Fibroblast of skin of scalp (primary cell): ENCODE measurements around the gene CBS.
"Not testable (repeated sequence)": the region's sequence is repeated elsewhere in the genome, so short reads cannot be mapped to it uniquely, and the experiment has no call there.

Source experiments
- DNase-seq: peaks from one replicate; pipeline ENCODE4 v3.0.0-alpha.2; 2013

Gene CBS

DNA sequence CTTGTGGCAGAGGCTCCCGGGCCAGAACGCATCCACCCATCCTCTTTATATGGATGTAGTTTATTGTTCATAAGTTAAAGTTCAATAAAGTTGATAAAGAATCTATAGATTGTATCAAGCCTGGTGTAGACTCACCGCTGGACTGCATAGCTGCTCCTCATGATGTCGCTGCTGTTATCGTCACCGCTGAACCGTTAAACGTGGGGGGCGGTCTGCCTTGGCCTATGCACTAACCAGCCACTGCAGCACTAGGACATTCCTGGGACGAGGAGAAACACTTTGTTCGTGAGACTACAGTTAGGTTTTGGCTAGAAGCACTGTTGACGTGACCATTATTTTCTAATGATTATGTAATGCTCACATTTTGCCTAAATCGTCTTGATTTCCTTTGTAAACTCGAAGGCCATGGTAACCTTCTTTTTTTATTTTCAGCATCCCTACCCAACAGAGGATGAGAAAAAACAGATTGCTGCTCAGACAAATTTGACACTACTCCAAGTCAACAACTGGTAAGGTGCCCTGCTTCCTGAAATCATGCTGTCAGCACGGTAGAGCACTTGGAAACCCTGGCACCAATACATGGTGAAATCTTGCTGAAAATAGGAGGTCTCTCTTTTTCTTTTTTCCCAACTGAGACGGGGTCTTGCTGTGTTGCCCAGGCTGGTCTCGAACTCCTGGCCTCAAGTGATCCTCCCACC is 51.0 kb downstream of the CBS start:
- no peak for DNase-seq

DNA sequence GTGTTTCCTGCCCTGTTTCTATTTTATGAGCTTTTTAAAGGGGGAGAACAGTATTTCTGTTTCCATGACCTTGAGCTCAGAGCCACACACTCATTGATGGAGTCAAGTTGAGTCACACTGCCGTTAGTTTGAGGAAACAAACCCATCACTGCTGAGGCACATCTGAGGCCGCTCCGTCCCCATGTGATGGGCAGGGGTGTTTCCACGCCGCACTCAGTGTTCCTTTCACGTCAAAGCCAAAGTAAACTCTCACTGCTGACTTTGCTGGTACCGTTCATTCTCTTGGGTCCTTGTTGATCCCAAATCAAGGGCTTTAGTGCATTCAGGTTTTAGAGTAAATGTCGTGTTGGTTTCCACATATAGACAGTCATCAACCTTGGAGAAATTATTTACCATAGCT is 52.5 kb downstream of the CBS start:
- no peak for DNase-seq

DNA sequence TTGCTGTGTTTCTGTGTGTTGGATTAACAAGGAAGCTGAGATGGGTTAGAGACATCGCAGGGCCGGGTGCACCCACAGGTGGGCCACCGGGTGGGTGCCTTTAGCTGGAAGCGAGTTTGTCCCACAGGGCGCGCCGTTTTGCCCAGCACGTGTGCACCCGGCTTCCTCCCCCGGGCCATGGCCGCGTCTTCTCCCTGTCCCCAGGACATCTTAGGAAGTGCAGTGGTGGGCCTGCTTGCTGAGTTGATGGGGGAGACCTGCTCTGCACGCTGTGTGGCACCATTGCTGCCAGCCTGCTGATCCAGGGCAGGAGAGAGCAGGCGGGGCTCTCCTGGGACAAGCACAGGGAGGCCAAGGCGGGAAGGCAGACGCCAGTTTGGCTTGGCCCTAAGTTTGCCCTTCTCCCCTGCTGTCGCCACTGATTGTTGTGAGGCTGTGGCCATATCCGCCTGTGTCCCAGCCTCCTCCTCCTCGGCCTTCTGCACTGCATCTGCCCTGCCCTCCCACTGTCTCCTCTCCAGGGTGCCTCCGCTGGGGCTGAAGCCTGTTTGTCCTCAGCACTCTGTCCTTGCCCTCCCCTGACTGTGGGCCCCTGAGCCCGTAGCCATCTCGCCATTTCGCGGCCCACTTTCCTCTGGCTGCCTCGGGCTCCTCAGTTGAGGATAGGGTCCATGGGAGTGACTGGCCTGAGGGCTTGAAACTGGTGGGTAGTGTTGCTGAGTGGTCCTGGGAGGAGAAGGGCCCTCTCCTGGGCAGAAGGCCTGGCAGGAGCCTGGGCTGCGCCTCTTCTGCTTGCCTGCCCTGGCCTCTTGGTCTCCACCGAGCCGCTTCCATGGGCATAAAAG is 53.7 kb downstream of the CBS start:
- no peak for DNase-seq

DNA sequence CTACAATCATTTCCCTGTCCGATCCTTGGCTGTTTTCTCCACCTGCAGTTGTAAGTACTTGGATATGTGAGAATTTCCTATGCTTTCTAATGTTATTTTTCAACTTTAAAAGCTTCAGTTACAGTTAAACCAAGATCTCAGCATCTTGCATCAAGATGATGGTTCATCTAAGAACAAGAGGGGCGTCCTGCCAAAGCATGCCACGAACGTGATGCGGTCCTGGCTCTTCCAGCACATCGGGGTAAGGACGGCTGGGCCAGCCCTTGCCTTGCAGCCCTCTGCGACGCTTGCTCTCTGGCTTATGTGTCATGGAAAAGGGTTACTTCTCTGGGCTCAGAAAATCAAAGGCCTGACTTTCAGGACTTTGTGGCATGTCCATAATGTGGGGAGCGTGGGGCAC is 54.4 kb downstream of the CBS start:
- no peak for DNase-seq

DNA sequence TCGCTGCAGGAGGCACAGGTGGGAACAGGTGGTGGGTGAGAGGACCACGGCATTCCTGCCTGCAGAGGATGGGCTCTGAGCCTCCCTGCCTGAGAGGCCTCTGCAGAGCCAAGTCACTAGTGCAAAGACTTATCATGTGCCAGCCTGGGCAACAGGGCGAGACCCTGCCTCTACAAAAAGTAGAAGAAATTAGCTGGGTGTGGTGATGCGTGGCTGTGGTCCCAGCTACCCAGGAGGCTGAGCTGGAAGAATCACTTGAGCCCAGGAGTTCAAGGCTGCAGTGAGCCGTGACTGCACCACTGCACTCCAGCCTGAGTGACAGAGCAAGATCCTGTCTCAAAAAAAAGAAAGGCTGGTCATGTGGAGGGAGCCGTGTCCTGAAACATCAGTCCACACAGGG is 54.9 kb downstream of the CBS start:
- DNase-seq = no peak

- DNase-seq = no peak
Measured at GRCh38 chr21:43020177-43020576, 55.5 kb downstream of the CBS start.

DNA sequence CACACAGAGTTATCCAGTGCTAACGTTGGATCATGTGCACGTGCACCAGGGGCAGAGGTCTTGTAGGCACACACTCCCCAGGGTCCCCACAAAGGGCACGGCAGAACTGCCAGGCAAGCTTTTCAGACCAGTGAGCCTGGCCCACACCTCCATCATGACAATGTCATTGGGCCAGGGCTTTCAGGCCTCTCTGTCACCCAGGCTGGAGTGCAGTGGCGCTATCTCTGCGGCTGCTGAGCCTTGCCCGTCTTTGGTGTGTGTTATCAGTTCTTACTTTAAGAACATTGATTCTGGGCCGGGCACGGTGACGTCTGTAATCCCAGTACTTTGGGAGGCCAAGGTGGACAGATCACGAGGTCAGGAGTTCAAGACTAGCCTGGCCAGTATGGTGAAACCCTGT is 57.1 kb downstream of the CBS start:
- DNase-seq = no peak

DNA sequence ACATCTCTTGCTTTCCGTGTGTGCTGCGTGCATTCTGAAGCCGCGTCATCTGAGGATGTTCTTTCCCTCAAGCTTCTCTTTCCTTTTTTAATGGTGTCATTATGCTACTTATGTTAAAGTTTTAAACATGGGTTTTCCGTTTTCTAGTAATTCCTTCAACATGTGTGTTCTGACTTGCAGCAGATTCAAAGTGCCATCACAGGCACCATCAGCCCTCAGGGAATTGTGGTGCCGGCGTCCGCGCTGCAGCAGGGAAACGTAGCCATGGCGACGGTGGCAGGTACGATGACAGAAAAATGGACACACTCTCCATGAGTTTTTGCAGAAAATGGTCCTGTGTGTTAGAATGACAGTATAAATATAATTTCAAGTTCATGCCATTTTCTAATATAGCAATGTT is 58.9 kb downstream of the CBS start:
- no peak for DNase-seq

DNA sequence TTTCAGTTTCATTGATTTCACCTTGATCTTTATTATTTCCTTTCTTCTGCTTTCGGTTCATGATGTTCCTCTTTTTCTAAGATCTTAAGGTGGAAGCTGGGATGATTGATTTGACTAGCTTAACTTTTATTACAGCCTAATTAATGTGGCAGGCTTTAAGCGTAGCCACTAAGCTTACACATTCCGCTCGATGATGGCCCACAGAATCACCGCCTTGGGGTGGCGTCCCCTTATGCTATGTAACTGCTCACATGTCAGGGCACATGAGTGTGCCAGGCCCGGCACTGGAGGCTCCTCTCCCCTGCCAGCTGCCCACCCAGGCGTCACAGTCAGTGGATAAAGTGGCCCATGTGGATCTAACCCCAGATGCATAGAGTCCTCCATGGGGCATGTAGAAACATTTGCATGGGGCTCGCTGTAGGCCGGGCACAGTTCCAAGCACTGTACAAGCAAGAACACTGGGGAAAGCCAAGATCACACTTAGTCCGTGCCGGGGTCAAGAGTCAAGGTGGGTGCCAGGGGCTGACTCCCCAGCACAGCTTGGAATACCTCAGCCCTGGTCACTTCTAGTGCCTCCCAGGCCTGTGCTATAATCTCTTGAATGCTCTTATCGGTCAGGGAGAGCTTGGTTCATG is 59.6 kb downstream of the CBS start:
- no peak for DNase-seq

GRCh38 chr21:43012596-43012995 is 63.0 kb downstream of the CBS start:
- DNase-seq = no peak

GRCh38 chr21:43006874-43007208 is 68.8 kb downstream of the CBS start:
- DNase-seq = no peak

GRCh38 chr21:43006051-43006873 is 69.4 kb downstream of the CBS start:
- not testable (repeated sequence) for DNase-seq

DNA sequence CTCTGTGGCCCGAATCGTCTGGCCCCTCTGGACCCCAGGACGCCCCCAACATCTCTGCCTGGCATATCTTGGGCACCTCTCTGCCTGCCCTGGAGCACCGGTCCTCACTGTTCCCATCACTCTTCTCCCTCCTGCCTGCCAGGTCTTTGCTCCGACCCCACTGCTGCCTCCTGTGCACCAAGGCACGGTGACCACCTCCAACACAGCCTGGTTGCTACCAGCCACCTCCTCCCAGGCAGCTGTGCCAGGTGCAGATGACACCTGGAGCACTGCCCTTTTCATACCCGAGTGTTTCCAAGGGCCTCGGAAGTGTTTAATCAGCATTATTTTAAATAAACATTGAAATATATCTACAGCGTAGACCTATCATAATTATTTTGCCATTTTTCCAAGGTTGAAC is 70.0 kb downstream of the CBS start:
- DNase-seq = no peak

DNA sequence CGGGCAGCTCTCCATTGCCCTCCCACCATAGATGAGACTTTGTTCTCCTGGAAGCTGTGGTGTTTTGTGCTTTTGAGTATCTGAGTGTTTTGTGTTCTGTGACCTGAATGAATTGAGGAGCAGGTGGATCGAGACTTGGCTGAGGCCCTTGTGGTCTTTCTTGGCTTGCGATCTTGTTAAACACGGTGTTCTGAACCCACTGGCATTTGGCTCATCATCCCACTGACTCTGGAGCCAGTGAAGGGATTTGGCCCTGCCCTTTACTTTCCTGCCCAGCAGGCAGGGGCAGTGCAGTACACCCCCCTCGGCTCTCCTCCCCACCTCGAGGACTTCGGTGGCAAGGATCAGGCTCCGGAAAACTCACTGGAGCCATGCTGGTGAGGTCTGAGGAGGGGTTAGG is 70.7 kb downstream of the CBS start:
- DNase-seq = no peak
